Loucy (cell line): ENCODE data around the gene NOTO.

ENCODE experiments used
- CTCF ChIP-seq: fragments of 200-600 bp; sonication (generic); conservative IDR thresholded peaks from 2 replicates; pipeline ENCODE4 v1.5.1; 2014; ENCODE audit warnings: mild to moderate bottlenecking, antibody characterized with exemption, low read length
- EZH2phosphoT487 ChIP-seq: fragments of 200-600 bp; IDR thresholded peaks from 2 replicates; pipeline ENCODE4 v1.6.1; 2018; ENCODE audit warnings: antibody characterized with exemption, mild to moderate bottlenecking, moderate library complexity, borderline replicate concordance

GRCh38 chr2:73197579-73197978, 4.8 kb upstream of the NOTO start:
- TF ChIP-seq CTCF (no peak), EZH2phosphoT487 (no peak)
